ENCODE results near the gene CLASRP. TPM values are rescaled to one million over a fixed set of nuclear protein-coding genes. Genes with fewer than 3 reads are reported as not detected.

CLASRP gene
- total and polyA plus RNA-seq, 9 of the 15 experiments (the other 6 are each of a cell fraction or from before 2014, with no cell fraction given) = 0.94 to 86.3 (median 44.0) TPM

- TF ChIP-seq ZNF407 (IDR thresholded peaks at IDR 0.05; ENCODE audit: low read depth) = no peak
- TF ChIP-seq ZFP30 (CRISPR knock-in tag; IDR thresholded peaks at IDR 0.05; ENCODE audit: borderline replicate concordance) = no peak
Measured at GRCh38 chr19:44990966-44991365, 47.9 kb upstream of the CLASRP start (continued).
